HCT116 (cell line): ENCODE measurements around the gene CTRL. TPM values are rescaled to one million over a fixed set of nuclear protein-coding genes. Genes with fewer than 3 reads are reported as not detected.

Experiments used
- ATAC-seq: fragments of 200-7000 bp; cut with Tn5 transposase; 2 replicates; pipeline ENCODE4 v1.9.1; 2020; ENCODE audit warnings: mild to moderate bottlenecking, moderate library complexity
- BruUV-seq: library from RNA; stranded (reverse); fragments of 400-500 nt; replicated peaks from 2 replicates; lab custom pipeline; 2021; lab: Mats Ljungman, UMichigan
- CTCF ChIA-PET: fragments of 300-600 bp; sonication (Branson Sonifier 250); formaldehyde crosslinking; loops from one replicate; lab custom pipeline; 2021; ENCODE audit warnings: antibody characterized with exemption; lab: Charles Lee
- POLR2A ChIA-PET: fragments of 300-600, 350-600 bp; sonication (Branson Sonifier 250); formaldehyde crosslinking; loops from one replicate; lab custom pipeline; 2021; ENCODE audit warnings: antibody characterized with exemption; lab: Charles Lee
- RAD21 ChIA-PET, 2 experiments: fragments of 300-600 bp; sonication (Branson Sonifier 250); formaldehyde crosslinking; loops; one replicate each; lab custom pipeline; 2023; ENCODE audit warnings: low total read pairs in 2 of 2; ENCODE audit not compliant: uncharacterized antibody in 2 of 2, unreplicated experiment in 2 of 2, low non-redundant PET in 1 of 2; lab: Charles Lee
- DNase-seq: peaks from one replicate; pipeline ENCODE4 v3.0.0-alpha.2; 2010; ENCODE audit warnings: low read depth, low spot score
- H2AFZ ChIP-seq: fragments of 200-600 bp; shearing (Covaris generic), sonication (generic); 2 replicates; pipeline ENCODE4 v1.6.1; 2017; ENCODE audit warnings: low read depth, mixed run types, mixed read lengths, antibody characterized with exemption, low read length; ENCODE audit not compliant: poor library complexity, severe bottlenecking
- H3K27ac ChIP-seq: 2 replicates; pipeline ENCODE4 v1.5.1; 2012; ENCODE audit warnings: low read depth, low read length
- H3K27me3 ChIP-seq: fragments of 200-600 bp; sonication (generic); 2 replicates; pipeline ENCODE4 v1.6.1; 2016; ENCODE audit warnings: mixed run types, low read length, mixed read lengths; ENCODE audit not compliant: insufficient read depth
- H3K36me3 ChIP-seq, 2 experiments: fragments of 200-500 bp in 1 of 2; fragments of 200-600 bp in 1 of 2; sonication (Bioruptor generic) in 1 of 2; sonication (generic) in 1 of 2; 2 replicates each; pipeline versions ENCODE4 v1.5.1 to v1.6.1; 2014 to 2016; ENCODE audit warnings: low read length in 2 of 2, inconsistent platforms in 1 of 2, mixed read lengths in 1 of 2, mixed run types in 1 of 2; ENCODE audit not compliant: insufficient read depth in 2 of 2, control insufficient read depth in 1 of 2
- H3K4me1 ChIP-seq, 2 experiments: fragments of 200-600 bp in 1 of 2; sonication (generic) in 1 of 2; 2 replicates each; pipeline versions ENCODE4 v1.5.1 to v1.6.1; 2012 to 2017; ENCODE audit warnings: low read length in 2 of 2, inconsistent platforms in 1 of 2, mild to moderate bottlenecking in 1 of 2, mixed read lengths in 1 of 2, mixed run types in 1 of 2, moderate library complexity in 1 of 2; ENCODE audit not compliant: insufficient read depth in 2 of 2, control insufficient read depth in 1 of 2
- H3K4me2 ChIP-seq: fragments of 200-600 bp; sonication (generic); 2 replicates; pipeline ENCODE4 v1.6.1; 2017; ENCODE audit warnings: mixed run types, low read length, mixed read lengths
- H3K4me3 ChIP-seq, 2 experiments: fragments of 200-600 bp in 1 of 2; sonication (generic) in 1 of 2; replicated peaks in 1 of 2; 2 replicates each; pipeline ENCODE4 v1.5.1; 2011 to 2016; ENCODE audit warnings: low read length in 2 of 2, control low read depth in 1 of 2, low read depth in 1 of 2, mild to moderate bottlenecking in 1 of 2, mixed read lengths in 1 of 2, mixed run types in 1 of 2
- H3K79me2 ChIP-seq: fragments of 200-600 bp; sonication (generic); 2 replicates; pipeline ENCODE4 v1.6.1; 2017; ENCODE audit warnings: mild to moderate bottlenecking, mixed run types, low read length, moderate library complexity, mixed read lengths; ENCODE audit not compliant: insufficient read depth
- H3K9ac ChIP-seq: fragments of 200-600 bp; sonication (generic); 2 replicates; pipeline ENCODE4 v1.6.1; 2016; ENCODE audit warnings: low read length, mixed read lengths
- H3K9me2 ChIP-seq: fragments of 200-600 bp; sonication (generic), shearing (Covaris generic); 2 replicates; pipeline ENCODE4 v1.6.1; 2017; ENCODE audit warnings: mixed run types, mild to moderate bottlenecking, moderate library complexity; ENCODE audit not compliant: insufficient read depth
- H3K9me3 ChIP-seq, 2 experiments: fragments of 200-500 bp in 1 of 2; fragments of 200-600 bp in 1 of 2; sonication (Bioruptor generic) in 1 of 2; sonication (generic) in 1 of 2; 2 replicates each; pipeline ENCODE4 v1.6.1; 2014 to 2017; ENCODE audit warnings: low read length in 2 of 2, mixed read lengths in 2 of 2, inconsistent platforms in 1 of 2, low read depth in 1 of 2, mild to moderate bottlenecking in 1 of 2, mixed run types in 1 of 2, moderate library complexity in 1 of 2; ENCODE audit not compliant: control insufficient read depth in 1 of 2, insufficient read depth in 1 of 2
- H4K20me1 ChIP-seq: fragments of 200-600 bp; sonication (generic), shearing (Covaris generic); 2 replicates; pipeline ENCODE4 v1.6.1; 2017; ENCODE audit warnings: mixed run types, mild to moderate bottlenecking, moderate library complexity; ENCODE audit not compliant: insufficient read depth
- ELF1 ChIP-seq: IDR thresholded peaks from 2 replicates; pipeline ENCODE4 v1.6.1; 2012; ENCODE audit warnings: low read depth, borderline replicate concordance
- EZH2phosphoT487 ChIP-seq: fragments of 200-600 bp; IDR thresholded peaks from 2 replicates; pipeline ENCODE4 v1.6.1; 2018; ENCODE audit warnings: antibody characterized with exemption, borderline replicate concordance
- FOSL1 ChIP-seq: IDR thresholded peaks from 2 replicates; pipeline ENCODE4 v1.6.1; 2012; ENCODE audit warnings: low read depth
- JUND ChIP-seq: IDR thresholded peaks from 2 replicates; pipeline ENCODE4 v1.6.1; 2012
- MAX ChIP-seq: IDR thresholded peaks from 2 replicates; pipeline ENCODE4 v1.6.1; 2012
- SP1 ChIP-seq: IDR thresholded peaks from 2 replicates; pipeline ENCODE4 v1.6.1; 2012; ENCODE audit warnings: low read depth
- SRF ChIP-seq: IDR thresholded peaks from 2 replicates; pipeline ENCODE4 v1.6.1; 2012; ENCODE audit warnings: low read depth
- TCF7L2 ChIP-seq: IDR thresholded peaks from 2 replicates; pipeline ENCODE4 v1.7.0; 2011; ENCODE audit warnings: borderline replicate concordance, inconsistent platforms; ENCODE audit not compliant: insufficient read depth, insufficient read length; ENCODE audit errors: extremely low read depth
- ZNF274 ChIP-seq: fragments of 200-500 bp; sonication (Bioruptor generic); IDR thresholded peaks from 2 replicates; pipeline ENCODE4 v1.6.1; 2014; ENCODE audit warnings: mild to moderate bottlenecking, low read depth, low read length, inconsistent platforms
- intact Hi-C: fragments of 100-400 bp; cut with micrococcal nuclease; formaldehyde crosslinking; loops from 2 replicates; pipeline ENCODE4 v1.10.0; 2022
- total RNA-seq: library from RNA; stranded (reverse); gene quantifications from one replicate; pipeline ENCODE4 v1.2.1, GENCODE V29; 2021; ENCODE audit not compliant: unreplicated experiment
- TF ChIP-seq, protein P1 (sequence below): IDR thresholded peaks from 2 replicates; pipeline ENCODE4 v1.6.1; 2012
- TF ChIP-seq, protein P2 (sequence below): IDR thresholded peaks from 2 replicates; pipeline ENCODE4 v1.6.1; 2012; ENCODE audit warnings: low read depth

The CTRL gene
- total RNA-seq, 1 experiment from 2014 or later = 3.4 TPM

DNA sequence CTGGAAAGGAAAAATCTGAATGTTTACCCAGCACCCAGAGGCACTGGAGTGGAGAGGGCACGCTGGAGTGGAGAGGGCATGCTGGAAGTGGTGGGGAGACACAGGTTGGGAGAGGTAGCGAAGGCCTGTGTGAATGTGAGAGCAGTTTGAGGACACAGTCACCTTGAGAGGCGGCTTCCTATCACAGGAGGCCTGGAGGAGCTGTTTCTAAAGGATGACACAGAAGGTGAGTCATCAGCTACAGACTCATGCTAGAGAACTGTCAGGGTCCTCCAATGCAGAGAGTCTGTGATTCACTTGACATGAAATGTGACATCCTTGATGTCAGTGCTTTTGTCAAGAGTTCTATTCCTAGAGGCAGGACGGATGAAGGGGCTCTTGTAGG, 13.8 kb downstream of the CTRL start:
- peak; percentile 92 for ATAC-seq
- Histone ChIP-seq H3K36me3 (no peaks in the 10 kb centered on the region), H4K20me1 (no peaks in the 10 kb centered on the region), H3K4me3 (no peak overlapping the region), H3K9me2 (no peaks in the 10 kb centered on the region), H3K79me2 (no peaks in the 10 kb centered on the region), H3K27me3 (no peaks in the 10 kb centered on the region), H3K4me1 (peaks cover 12 to 16% of the 10 kb centered on the region in 2 experiments), H3K9ac (peak overlapping the region; percentile 36), H2AFZ (no peak overlapping the region), H3K9me3 (no peaks in the 10 kb centered on the region), H3K27ac (peak overlapping the region; percentile 17), H3K4me2 (peak overlapping the region; percentile 64)
- TF ChIP-seq FOSL1 (peak; percentile 70), JUND (peak; percentile 77), MAX (0 out of 2 replicates have a peak, but pooled peaks have one; percentile 23), SP1 (no peak), SRF (no peak)
- ChIA-PET RAD21 (interaction anchor here in 1 of 2 experiments (0.5 kb wide), 1 partner anchor 141 kb away, joined by 4 read pairs; no protein-coding TSS in a partner anchor), CTCF (interaction anchor here (0.6 to 1.0 kb wide), 3 partner anchors 35 to 123 kb away, joined by 3 read pairs; no protein-coding TSS in a partner anchor), POLR2A (no interaction called here)
- intact Hi-C loops = no loop called here
- no TSS peak for BruUV-seq
- DNase-seq = peak; percentile 45

- H3K4me1 ChIP-seq = peaks cover 12 to 16% of the 10 kb centered on the region in 2 experiments
- no peak for TF ChIP-seq ZNF274
- TF ChIP-seq ELF1 = no peak
- TF ChIP-seq, protein P1, sequence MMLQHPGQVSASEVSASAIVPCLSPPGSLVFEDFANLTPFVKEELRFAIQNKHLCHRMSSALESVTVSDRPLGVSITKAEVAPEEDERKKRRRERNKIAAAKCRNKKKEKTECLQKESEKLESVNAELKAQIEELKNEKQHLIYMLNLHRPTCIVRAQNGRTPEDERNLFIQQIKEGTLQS = no peak
- no peak for TF ChIP-seq EZH2phosphoT487
- TF ChIP-seq, protein P2, sequence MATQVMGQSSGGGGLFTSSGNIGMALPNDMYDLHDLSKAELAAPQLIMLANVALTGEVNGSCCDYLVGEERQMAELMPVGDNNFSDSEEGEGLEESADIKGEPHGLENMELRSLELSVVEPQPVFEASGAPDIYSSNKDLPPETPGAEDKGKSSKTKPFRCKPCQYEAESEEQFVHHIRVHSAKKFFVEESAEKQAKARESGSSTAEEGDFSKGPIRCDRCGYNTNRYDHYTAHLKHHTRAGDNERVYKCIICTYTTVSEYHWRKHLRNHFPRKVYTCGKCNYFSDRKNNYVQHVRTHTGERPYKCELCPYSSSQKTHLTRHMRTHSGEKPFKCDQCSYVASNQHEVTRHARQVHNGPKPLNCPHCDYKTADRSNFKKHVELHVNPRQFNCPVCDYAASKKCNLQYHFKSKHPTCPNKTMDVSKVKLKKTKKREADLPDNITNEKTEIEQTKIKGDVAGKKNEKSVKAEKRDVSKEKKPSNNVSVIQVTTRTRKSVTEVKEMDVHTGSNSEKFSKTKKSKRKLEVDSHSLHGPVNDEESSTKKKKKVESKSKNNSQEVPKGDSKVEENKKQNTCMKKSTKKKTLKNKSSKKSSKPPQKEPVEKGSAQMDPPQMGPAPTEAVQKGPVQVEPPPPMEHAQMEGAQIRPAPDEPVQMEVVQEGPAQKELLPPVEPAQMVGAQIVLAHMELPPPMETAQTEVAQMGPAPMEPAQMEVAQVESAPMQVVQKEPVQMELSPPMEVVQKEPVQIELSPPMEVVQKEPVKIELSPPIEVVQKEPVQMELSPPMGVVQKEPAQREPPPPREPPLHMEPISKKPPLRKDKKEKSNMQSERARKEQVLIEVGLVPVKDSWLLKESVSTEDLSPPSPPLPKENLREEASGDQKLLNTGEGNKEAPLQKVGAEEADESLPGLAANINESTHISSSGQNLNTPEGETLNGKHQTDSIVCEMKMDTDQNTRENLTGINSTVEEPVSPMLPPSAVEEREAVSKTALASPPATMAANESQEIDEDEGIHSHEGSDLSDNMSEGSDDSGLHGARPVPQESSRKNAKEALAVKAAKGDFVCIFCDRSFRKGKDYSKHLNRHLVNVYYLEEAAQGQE = no peak
- TF ChIP-seq TCF7L2 = no peak
- no peaks in the 10 kb centered on the region for H3K27me3 ChIP-seq
- ATAC-seq (peak; percentile 30; the same call in 1 of the 2 replicates), DNase-seq (no peak)
- no peaks in the 10 kb centered on the region for H3K9me2 ChIP-seq
- intact Hi-C loops = no loop called here
- H3K36me3 ChIP-seq = no peaks in the 10 kb centered on the region
- H3K4me2 ChIP-seq = peak overlapping the region; percentile 64
- H3K4me3 ChIP-seq = no peak overlapping the region
- no peaks in the 10 kb centered on the region for H3K79me2 ChIP-seq
- H3K27ac ChIP-seq = peak overlapping the region; percentile 17
- H3K9ac ChIP-seq = peak overlapping the region; percentile 36
- no TSS peak for BruUV-seq
- H2AFZ ChIP-seq = no peak overlapping the region
- ChIA-PET RAD21 (interaction anchor here in 1 of 2 experiments (0.5 kb wide), 1 partner anchor 140 kb away, joined by 4 read pairs; no protein-coding TSS in a partner anchor), POLR2A (no interaction called here), CTCF (interaction anchor here (0.6 to 1.0 kb wide), 2 partner anchors 34 to 101 kb away, joined by 3 read pairs; no protein-coding TSS in a partner anchor)
- H3K9me3 ChIP-seq = no peaks in the 10 kb centered on the region
- H4K20me1 ChIP-seq = no peaks in the 10 kb centered on the region
Measured at GRCh38 chr16:67917140-67917851, 14.4 kb downstream of the CTRL start.
